C1 segment of cervical spinal cord (tissue), 14 donors: ENCODE results near the gene ZSWIM7.

Source experiments
- DNase-seq, 14 donors: peaks; one replicate each; lab custom pipeline; 2025; lab: John Stamatoyannopoulos, UW

The ZSWIM7 gene

DNA sequence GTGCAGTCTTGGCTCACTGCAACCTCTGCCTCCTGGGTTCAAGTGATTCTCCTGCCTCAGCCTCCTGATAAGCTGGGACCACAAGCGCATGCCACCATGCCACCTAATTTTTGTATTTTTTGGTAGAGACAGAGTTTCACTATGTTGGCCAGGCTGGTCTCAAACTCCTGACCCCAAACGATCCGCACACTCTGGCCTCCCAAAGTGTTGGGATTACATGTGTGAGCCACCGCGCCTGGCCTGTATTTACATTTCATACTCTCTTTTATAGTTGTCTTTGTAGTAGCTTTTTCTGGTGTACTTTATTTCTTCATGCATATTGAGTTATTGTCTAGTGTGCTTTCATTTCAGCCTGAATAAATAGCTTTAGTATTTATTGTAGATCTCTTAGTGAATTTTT is 64.6 kb downstream of the ZSWIM7 start:
- DNase-seq, result no peak

DNA sequence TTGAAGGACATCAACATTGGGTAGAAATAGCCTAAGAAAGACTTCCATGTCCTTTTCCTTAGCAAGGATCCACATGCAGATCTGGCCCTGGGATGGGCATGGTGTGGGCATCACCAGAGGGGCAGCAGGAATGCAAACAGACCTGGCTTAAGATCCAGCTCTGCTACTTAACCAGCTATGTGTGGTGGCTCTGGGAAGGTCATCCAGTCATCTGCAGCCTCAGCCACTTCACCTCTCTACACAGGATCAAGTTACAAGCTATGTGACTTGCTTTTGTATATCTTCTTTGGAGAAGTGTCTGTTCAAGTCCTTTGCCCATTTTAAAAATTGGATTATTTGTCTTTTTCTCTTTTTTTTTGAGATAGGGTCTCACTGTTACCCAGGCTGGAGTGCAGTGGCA is 68.1 kb downstream of the ZSWIM7 start:
- DNase-seq, result no peak

DNA sequence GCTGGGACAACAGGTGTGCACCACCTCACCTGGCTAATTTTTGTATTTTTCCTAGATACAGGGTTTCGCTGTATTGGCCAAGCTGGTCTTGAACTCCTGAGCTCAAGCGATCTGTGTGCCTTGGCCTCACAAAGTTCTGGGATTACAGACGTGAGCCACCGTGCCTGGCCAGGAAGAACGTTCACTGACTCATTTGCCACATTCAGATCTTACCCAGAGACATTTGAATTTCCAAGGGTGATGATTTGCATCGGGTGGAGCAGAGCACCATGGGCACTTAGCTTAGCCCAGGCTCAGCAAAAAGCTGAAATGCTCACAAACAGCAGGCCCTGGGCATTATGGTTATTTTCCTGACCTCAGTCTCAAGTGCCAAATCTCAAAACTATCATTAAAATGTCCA is 69.1 kb downstream of the ZSWIM7 start:
- DNase-seq, result no peak

DNA sequence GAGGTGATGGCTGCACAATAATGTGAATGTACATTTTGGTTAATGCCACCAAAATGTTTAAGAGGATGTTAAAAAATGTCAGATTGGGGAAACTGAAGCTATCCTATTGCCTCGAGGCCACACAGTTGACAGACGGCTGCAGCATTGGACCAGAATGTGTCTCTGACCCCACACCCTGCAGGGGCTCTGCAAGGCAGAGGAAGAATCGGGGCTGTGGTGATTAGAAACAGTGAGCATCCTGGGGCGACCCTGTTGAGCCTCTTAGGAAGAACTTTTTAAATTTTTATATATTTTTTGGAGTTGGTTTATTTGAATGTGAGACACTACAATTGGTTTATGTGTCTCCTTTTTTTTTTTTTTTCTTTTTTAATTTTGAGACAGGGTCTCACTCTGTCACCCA is 69.6 kb downstream of the ZSWIM7 start:
- no peak for DNase-seq

DNA sequence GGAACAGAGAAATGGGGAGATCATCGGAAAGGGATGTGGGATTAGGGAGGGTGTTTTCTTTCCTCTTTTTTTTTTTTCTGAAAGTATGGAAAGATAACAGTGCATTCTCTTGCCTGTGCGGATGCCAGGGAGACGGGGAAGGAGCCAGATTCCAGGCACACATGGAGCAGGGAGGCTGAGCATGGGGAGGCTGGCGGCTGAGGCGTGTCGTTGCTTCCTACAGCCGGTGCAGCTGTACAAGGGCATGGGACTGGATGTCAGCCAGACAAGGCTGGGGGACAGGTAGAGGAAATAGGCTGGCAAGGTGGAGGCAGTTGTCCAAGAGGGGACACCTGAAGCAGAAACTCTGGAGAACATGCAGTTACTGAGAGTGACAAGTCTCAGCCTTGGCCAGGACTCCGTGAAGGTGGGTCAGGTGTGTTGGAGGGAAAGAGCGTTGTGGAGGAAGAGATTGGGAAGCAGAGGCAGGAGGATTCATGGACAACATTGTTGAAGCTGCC is 71.2 kb downstream of the ZSWIM7 start:
- DNase-seq, result no peak
